ENCODE data around the gene GRIN1.

DNA sequence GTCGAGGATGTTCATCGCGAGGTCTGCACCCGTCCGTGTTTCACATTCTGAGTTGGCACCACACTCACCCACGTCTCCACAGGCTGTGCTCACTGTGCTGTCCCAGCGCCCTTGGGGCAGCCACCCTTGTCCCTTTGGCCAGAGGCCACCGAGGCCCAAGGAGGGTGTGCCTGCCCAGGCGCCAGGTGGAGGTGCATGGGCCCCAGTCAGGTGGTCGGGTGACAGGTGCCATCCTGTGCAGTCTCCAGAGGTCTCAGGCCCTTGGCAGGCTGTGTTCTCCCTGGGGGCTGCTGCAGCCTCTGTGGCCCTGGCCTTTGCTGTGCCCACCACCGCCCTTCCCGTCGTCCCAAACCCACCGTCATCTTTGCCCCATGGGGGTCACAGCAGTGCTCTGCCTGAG lies 39.7 kb upstream of the GRIN1 start:
- TF ChIP-seq CTCF (IDR thresholded peaks at IDR 0.05) (no peak), EZH2phosphoT487 (IDR thresholded peaks at IDR 0.05) (no peak), EZH2 (IDR thresholded peaks at IDR 0.05) (no peak)
